MCF 10A (cell line): ENCODE data around the gene TMEM140. TPM values are rescaled to one million over a fixed set of nuclear protein-coding genes. Genes with fewer than 3 reads are reported as not detected.

ENCODE experiments used
- BruUV-seq: library from RNA; stranded (reverse); fragments of 400-500 nt; replicated peaks from 2 replicates; lab custom pipeline; 2021; lab: Mats Ljungman, UMichigan
- CTCF ChIA-PET: fragments of 300-600 bp; sonication (Branson Sonifier 250); formaldehyde crosslinking; extraction: SDS; loops from one replicate; lab custom pipeline; 2021; ENCODE audit warnings: antibody characterized with exemption, inconsistent platforms; lab: Yijun Ruan, JAX
- POLR2A ChIA-PET: fragments of 300-600, 350-650 bp; sonication (Branson Sonifier 250); formaldehyde crosslinking; extraction: SDS; loops from one replicate; lab custom pipeline; 2020; ENCODE audit warnings: antibody characterized with exemption, inconsistent platforms; lab: Yijun Ruan, JAX
- DNase-seq: peaks from one replicate; pipeline ENCODE4 v3.0.0-alpha.2; 2018; ENCODE audit not compliant: unreplicated experiment
- H3K27ac Mint-ChIP-seq: one replicate; pipeline ENCODE4 v1.8.0; 2022; ENCODE audit warnings: mild to moderate bottlenecking, low read depth, mixed read lengths; ENCODE audit not compliant: unreplicated experiment
- H3K27me3 Mint-ChIP-seq: one replicate; pipeline ENCODE4 v1.8.0; 2022; ENCODE audit warnings: mixed read lengths; ENCODE audit not compliant: insufficient read depth, unreplicated experiment
- H3K36me3 Mint-ChIP-seq: one replicate; pipeline ENCODE4 v1.8.0; 2022; ENCODE audit warnings: mild to moderate bottlenecking, moderate library complexity, mixed read lengths; ENCODE audit not compliant: insufficient read depth, unreplicated experiment
- H3K4me1 Mint-ChIP-seq: one replicate; pipeline ENCODE4 v1.8.0; 2022; ENCODE audit warnings: mixed read lengths; ENCODE audit not compliant: insufficient read depth, unreplicated experiment
- H3K4me3 Mint-ChIP-seq: one replicate; pipeline ENCODE4 v1.8.0; 2022; ENCODE audit warnings: mild to moderate bottlenecking, moderate library complexity, mixed read lengths; ENCODE audit not compliant: unreplicated experiment
- H3K9me3 Mint-ChIP-seq: one replicate; pipeline ENCODE4 v1.8.0; 2022; ENCODE audit warnings: mixed read lengths; ENCODE audit not compliant: unreplicated experiment
- intact Hi-C: fragments of 100-400 bp; cut with micrococcal nuclease; formaldehyde crosslinking; loops from 2 replicates; pipeline ENCODE4 v1.14.1; 2022
- total RNA-seq: library from RNA; stranded (reverse); gene quantifications from 2 replicates; pipeline ENCODE4 v1.2.3, GENCODE V29; 2022
- TF ChIP-seq, protein P1 (sequence below): fragments of 200-600 bp; IDR thresholded peaks from one replicate; pipeline ENCODE4 v1.8.0; 2022; ENCODE audit warnings: antibody characterized with exemption, mild to moderate bottlenecking; ENCODE audit not compliant: unreplicated experiment

Gene TMEM140
- total RNA-seq, 1 experiment from 2014 or later: not detected

DNA sequence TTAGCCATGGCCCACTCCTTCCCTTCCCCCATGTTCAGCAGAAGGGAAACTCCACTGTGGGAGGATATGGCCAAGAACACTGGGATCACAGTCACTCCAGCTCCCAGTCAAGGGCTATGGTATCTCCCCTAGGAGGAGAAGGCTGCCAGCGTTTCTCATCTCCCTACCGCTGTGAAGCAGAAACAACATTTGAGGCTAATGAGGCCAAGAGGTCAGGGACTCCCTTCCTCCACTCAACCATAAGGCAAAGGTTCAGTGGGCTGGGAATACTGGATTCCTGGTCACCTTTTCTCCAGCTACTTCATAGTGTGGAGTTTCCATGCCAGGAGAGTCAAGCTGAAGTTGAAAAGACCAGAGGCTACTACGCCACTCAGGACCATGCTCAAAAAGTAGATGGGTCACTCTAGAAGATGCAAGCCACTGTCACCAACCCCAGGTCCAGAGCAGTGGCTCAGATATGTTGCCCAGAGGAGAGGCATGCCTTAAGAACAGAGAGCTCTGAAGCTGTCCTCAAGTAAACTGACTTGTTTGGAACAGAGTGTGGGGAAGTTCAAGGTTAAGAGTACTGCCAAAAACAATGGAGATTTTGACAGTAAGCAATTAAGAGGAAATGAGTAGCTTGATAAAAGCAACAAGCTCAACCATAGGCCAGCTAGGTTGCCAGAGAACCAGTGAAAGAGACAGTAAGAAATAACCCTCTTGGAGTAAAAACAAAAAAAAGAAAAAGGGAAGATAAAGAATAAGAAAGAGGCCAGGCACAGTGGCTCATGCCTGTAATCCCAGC is 3.8 kb upstream of the TMEM140 start:
- TF ChIP-seq, protein P1, sequence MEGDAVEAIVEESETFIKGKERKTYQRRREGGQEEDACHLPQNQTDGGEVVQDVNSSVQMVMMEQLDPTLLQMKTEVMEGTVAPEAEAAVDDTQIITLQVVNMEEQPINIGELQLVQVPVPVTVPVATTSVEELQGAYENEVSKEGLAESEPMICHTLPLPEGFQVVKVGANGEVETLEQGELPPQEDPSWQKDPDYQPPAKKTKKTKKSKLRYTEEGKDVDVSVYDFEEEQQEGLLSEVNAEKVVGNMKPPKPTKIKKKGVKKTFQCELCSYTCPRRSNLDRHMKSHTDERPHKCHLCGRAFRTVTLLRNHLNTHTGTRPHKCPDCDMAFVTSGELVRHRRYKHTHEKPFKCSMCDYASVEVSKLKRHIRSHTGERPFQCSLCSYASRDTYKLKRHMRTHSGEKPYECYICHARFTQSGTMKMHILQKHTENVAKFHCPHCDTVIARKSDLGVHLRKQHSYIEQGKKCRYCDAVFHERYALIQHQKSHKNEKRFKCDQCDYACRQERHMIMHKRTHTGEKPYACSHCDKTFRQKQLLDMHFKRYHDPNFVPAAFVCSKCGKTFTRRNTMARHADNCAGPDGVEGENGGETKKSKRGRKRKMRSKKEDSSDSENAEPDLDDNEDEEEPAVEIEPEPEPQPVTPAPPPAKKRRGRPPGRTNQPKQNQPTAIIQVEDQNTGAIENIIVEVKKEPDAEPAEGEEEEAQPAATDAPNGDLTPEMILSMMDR: no peak
- H3K27me3 Mint-ChIP-seq: no peaks in the 10 kb centered on the region
- no TSS peak for BruUV-seq

DNA sequence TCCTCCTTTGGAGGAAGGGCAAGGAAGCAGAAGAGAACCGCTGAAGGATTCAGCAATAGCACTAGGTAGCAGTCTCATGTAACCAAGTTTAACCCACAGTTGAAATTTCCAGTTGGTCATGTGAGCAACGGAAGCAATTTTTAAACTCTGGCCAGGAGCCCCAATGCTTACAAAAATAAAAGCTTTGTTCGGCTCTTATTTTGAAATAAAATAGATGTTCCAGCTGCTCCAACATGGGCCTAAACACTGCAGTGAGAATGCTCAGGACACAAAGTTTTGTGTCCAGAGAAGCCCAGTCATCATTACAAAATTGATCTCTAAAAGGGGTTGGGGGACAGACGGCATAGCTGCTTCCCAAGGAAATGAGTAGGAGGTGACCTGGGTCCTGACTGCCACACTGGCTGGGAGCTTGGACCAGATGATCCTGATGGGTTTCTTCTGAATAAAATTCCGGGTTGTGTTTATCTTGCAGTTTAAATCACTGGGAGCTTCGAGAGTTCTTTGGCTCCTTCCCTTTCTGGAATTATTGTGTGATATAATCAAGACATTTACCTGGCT is 452 bp upstream of the TMEM140 start:
- intact Hi-C loops: loop anchor here (2.0 kb wide), 1 partner anchor 71 kb away; no protein-coding TSS in a partner anchor
- no peaks in the 10 kb centered on the region for H3K9me3 Mint-ChIP-seq
- peak overlapping the region; percentile 39 for H3K4me3 Mint-ChIP-seq
- no peak for DNase-seq
- ChIA-PET POLR2A (interaction anchor here (0.7 to 4.7 kb wide), 7 partner anchors 10 to 161 kb away, joined by 3 to 32 read pairs (median 4); partner anchors contain the start of genes AGBL3 and CYREN), CTCF (interaction anchor here (0.7 to 1.1 kb wide), 3 partner anchors 10 to 161 kb away, joined by 3 read pairs; partner anchors contain the start of gene AGBL3)
- H3K27ac Mint-ChIP-seq: peak overlapping the region; percentile 46
- no peaks in the 10 kb centered on the region for H3K27me3 Mint-ChIP-seq
- TF ChIP-seq, protein P1: no peak
- no peaks in the 10 kb centered on the region for H3K36me3 Mint-ChIP-seq
- no TSS peak for BruUV-seq
- peaks cover 7% of the 10 kb centered on the region for H3K4me1 Mint-ChIP-seq

More for the DNA sequence above, 3.8 kb upstream of the TMEM140 start:
- no peak overlapping the region for H3K27ac Mint-ChIP-seq
- intact Hi-C loops: no loop called here
- POLR2A ChIA-PET: interaction anchor here (0.6 to 1.0 kb wide), 2 partner anchors 13 to 25 kb away, joined by 3 read pairs; no protein-coding TSS in a partner anchor
- no peak for DNase-seq
- no peaks in the 10 kb centered on the region for H3K9me3 Mint-ChIP-seq
- CTCF ChIA-PET: interaction anchor here (1.3 kb wide), 1 partner anchor 31 kb away, joined by 3 read pairs; no protein-coding TSS in a partner anchor
- peaks cover 7% of the 10 kb centered on the region for H3K4me1 Mint-ChIP-seq
- H3K4me3 Mint-ChIP-seq: no peak overlapping the region
- no peaks in the 10 kb centered on the region for H3K36me3 Mint-ChIP-seq

DNA sequence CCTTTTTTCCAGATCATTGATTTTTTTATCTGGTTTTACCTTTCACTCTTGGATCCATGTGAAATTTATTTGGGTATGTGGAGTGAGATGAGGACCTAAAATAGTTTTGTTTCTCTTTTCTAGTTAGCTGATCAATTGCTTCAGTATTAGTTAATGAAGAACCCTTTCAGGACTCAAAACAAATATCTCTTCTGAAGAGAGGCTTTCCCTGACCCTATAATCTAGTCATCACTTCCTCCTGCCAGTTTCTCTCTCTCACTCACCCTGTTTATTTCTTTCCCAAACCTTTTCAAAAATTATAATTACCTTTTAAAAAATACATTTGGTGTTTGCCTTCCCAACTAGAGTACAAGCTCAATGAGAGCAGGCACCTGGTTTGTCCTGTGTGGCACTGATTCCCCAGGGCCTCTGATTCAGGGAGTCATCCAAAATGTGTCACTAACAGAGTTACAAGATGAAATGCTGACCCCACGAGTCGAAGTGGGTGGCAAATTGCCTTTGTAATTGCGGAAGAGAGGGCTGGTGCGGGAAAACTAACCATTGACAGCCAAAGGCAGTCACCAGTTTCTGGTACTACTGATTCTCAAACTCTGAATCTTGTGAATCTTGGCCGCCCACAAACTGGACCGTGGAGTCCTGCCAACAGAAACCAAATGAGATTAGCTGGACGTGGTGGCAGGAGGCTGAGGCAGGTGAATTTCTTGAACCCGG is 2.4 kb downstream of the TMEM140 start:
- CTCF ChIA-PET: interaction anchor here (1.2 kb wide), 1 partner anchor 22 kb away, joined by 8 read pairs; no protein-coding TSS in a partner anchor
- H3K36me3 Mint-ChIP-seq: peaks cover 5% of the 10 kb centered on the region

More for the DNA sequence above, 2.4 kb downstream of the TMEM140 start:
- H3K27me3 Mint-ChIP-seq: no peaks in the 10 kb centered on the region
- no peak overlapping the region for H3K27ac Mint-ChIP-seq
- POLR2A ChIA-PET: interaction anchor here (4.7 kb wide), 1 partner anchor 19 kb away, joined by 32 read pairs; the partner anchor contains the start of gene CYREN
- peaks cover 16% of the 10 kb centered on the region for H3K9me3 Mint-ChIP-seq
- TF ChIP-seq, protein P1: no peak
- H3K4me1 Mint-ChIP-seq: peaks cover 7% of the 10 kb centered on the region
- BruUV-seq: no TSS peak
- DNase-seq: no peak
- no peak overlapping the region for H3K4me3 Mint-ChIP-seq
- intact Hi-C loops: no loop called here
